HEK293 (cell line): ENCODE data around the gene TNFAIP1.

Experiments
- CTCF ChIA-PET: fragments of 350-600 bp; formaldehyde crosslinking; extraction: SDS; loops from one replicate; lab custom pipeline; 2021; ENCODE audit warnings: antibody characterized with exemption; lab: Yijun Ruan, JAX
- POLR2A ChIA-PET: fragments of 300-600 bp; formaldehyde crosslinking; extraction: SDS; loops from one replicate; lab custom pipeline; 2020; ENCODE audit warnings: antibody characterized with exemption, inconsistent platforms; lab: Yijun Ruan, JAX
- H3K27ac ChIP-seq: fragments of 200-500 bp; sonication (Bioruptor generic); 2 replicates; pipeline ENCODE4 v1.5.1; 2014; ENCODE audit warnings: low read depth, low read length, control low read depth, inconsistent platforms; ENCODE audit errors: extremely low read depth
- H3K36me3 ChIP-seq, 2 experiments: fragments of 200-500 bp in 1 of 2; sonication (Bioruptor generic) in 1 of 2; 1 replicate in 1 of 2; 2 replicates in 1 of 2; pipeline ENCODE4 v1.5.1; 2014 to 2017; ENCODE audit warnings: inconsistent platforms in 2 of 2, low read length in 2 of 2; ENCODE audit not compliant: control insufficient read depth in 2 of 2, insufficient read depth in 1 of 2
- H3K4me1 ChIP-seq: fragments of 200-500 bp; sonication (Bioruptor generic); 2 replicates; pipeline ENCODE4 v1.5.1; 2014; ENCODE audit warnings: mild to moderate bottlenecking, low read length, inconsistent platforms; ENCODE audit not compliant: control insufficient read depth, insufficient read depth
- H3K4me3 ChIP-seq: 2 replicates; pipeline ENCODE4 v1.5.1; 2011; ENCODE audit warnings: low read depth, mild to moderate bottlenecking, control low read depth, low read length, moderate library complexity
- H3K9me3 ChIP-seq: fragments of 200-500 bp; sonication (Bioruptor generic); 2 replicates; pipeline ENCODE4 v1.5.1; 2014; ENCODE audit warnings: low read depth, low read length, inconsistent platforms; ENCODE audit not compliant: control insufficient read depth, insufficient read depth
- EGR2 ChIP-seq: fragments of 450-650 bp; formaldehyde crosslinking; IDR thresholded peaks from 2 replicates; pipeline ENCODE4 v1.5.1; 2016; ENCODE audit warnings: low read depth, missing biosample characterization, missing genetic modification characterization
- KLF7 ChIP-seq: fragments of 450-650 bp; formaldehyde crosslinking; IDR thresholded peaks from 2 replicates; pipeline ENCODE4 v1.5.1; 2016; ENCODE audit warnings: missing biosample characterization, missing genetic modification characterization, borderline replicate concordance
- KLF9 ChIP-seq: fragments of 450-650 bp; formaldehyde crosslinking; IDR thresholded peaks from 2 replicates; pipeline ENCODE4 v1.5.1; 2016; ENCODE audit warnings: missing biosample characterization, missing genetic modification characterization, low read depth
- PBX3 ChIP-seq: sonication (generic); formaldehyde crosslinking; IDR thresholded peaks from 2 replicates; pipeline ENCODE4 v1.8.1; 2022; ENCODE audit warnings: mild to moderate bottlenecking, moderate library complexity, missing genetic modification reagents
- PRDM4 ChIP-seq: fragments of 450-650 bp; formaldehyde crosslinking; IDR thresholded peaks from 2 replicates; pipeline ENCODE4 v1.5.1; 2017; ENCODE audit warnings: missing biosample characterization, missing genetic modification characterization
- ZBTB48 ChIP-seq: fragments of 450-650 bp; formaldehyde crosslinking; IDR thresholded peaks from 2 replicates; pipeline ENCODE4 v1.5.1; 2016; ENCODE audit warnings: missing biosample characterization, missing genetic modification characterization
- ZFP69B ChIP-seq: fragments of 450-650 bp; formaldehyde crosslinking; IDR thresholded peaks from 2 replicates; pipeline ENCODE4 v1.5.1; 2016; ENCODE audit warnings: missing biosample characterization, missing genetic modification characterization
- ZNF112 ChIP-seq: fragments of 450-650 bp; formaldehyde crosslinking; IDR thresholded peaks from 2 replicates; pipeline ENCODE4 v1.5.0; 2017; ENCODE audit warnings: missing biosample characterization, missing genetic modification characterization
- ZNF121 ChIP-seq: fragments of 450-650 bp; formaldehyde crosslinking; IDR thresholded peaks from 2 replicates; pipeline ENCODE4 v1.5.1; 2016; ENCODE audit warnings: missing biosample characterization, missing genetic modification characterization
- ZNF157 ChIP-seq: fragments of 450-650 bp; formaldehyde crosslinking; IDR thresholded peaks from 2 replicates; pipeline ENCODE4 v1.5.1; 2016; ENCODE audit warnings: missing biosample characterization, missing genetic modification characterization
- ZNF302 ChIP-seq: fragments of 450-650 bp; formaldehyde crosslinking; IDR thresholded peaks from 2 replicates; pipeline ENCODE4 v1.5.1; 2016; ENCODE audit warnings: missing biosample characterization, missing genetic modification characterization, low read depth
- ZNF433 ChIP-seq: fragments of 450-650 bp; formaldehyde crosslinking; IDR thresholded peaks from 2 replicates; pipeline ENCODE4 v1.5.1; 2016; ENCODE audit warnings: missing biosample characterization, missing genetic modification characterization, low read depth
- ZNF473 ChIP-seq: fragments of 450-650 bp; formaldehyde crosslinking; IDR thresholded peaks from 2 replicates; pipeline ENCODE4 v1.5.1; 2017; ENCODE audit warnings: missing biosample characterization, missing genetic modification characterization
- ZNF510 ChIP-seq: fragments of 450-650 bp; formaldehyde crosslinking; IDR thresholded peaks from 2 replicates; pipeline ENCODE4 v1.5.1; 2018; ENCODE audit warnings: mild to moderate bottlenecking, missing genetic modification characterization, missing biosample characterization; ENCODE audit not compliant: insufficient replicate concordance
- ZNF561 ChIP-seq: fragments of 450-650 bp; IDR thresholded peaks from 2 replicates; pipeline ENCODE4 v1.5.1; 2018; ENCODE audit warnings: missing biosample characterization, missing genetic modification characterization, borderline replicate concordance
- ZNF626 ChIP-seq: fragments of 450-650 bp; sonication (Bioruptor Pico); formaldehyde crosslinking; IDR thresholded peaks from 2 replicates; pipeline ENCODE4 v1.5.1; 2018; ENCODE audit warnings: missing biosample characterization, missing genetic modification characterization, inconsistent platforms
- ZNF645 ChIP-seq: fragments of 450-650 bp; formaldehyde crosslinking; IDR thresholded peaks from 2 replicates; pipeline ENCODE4; 2016; ENCODE audit warnings: missing biosample characterization, missing genetic modification characterization
- TF ChIP-seq, protein P1 (sequence below): fragments of 450-650 bp; formaldehyde crosslinking; IDR thresholded peaks from 2 replicates; pipeline ENCODE4 v1.5.0; 2017; ENCODE audit warnings: missing biosample characterization, missing genetic modification characterization, borderline replicate concordance
- TF ChIP-seq, protein P2 (sequence below): fragments of 450-650 bp; formaldehyde crosslinking; IDR thresholded peaks from 2 replicates; pipeline ENCODE4 v1.5.1; 2017; ENCODE audit warnings: missing biosample characterization, mild to moderate bottlenecking, missing genetic modification characterization, moderate library complexity
- TF ChIP-seq, protein P3 (sequence below): fragments of 450-650 bp; formaldehyde crosslinking; IDR thresholded peaks from 2 replicates; pipeline ENCODE4 v1.5.1; 2016; ENCODE audit warnings: missing biosample characterization, missing genetic modification characterization

Gene TNFAIP1

GRCh38 chr17:28325211-28325610 is 10.3 kb upstream of the TNFAIP1 start:
- Histone ChIP-seq H3K36me3 (peaks cover 41 to 58% of the 10 kb centered on the region in 2 experiments), H3K9me3 (no peaks in the 10 kb centered on the region), H3K4me1 (peaks cover 11% of the 10 kb centered on the region; the same call in 1 of the 2 replicates), H3K4me3 (no peak overlapping the region), H3K27ac (no peak overlapping the region)
- ChIA-PET CTCF (interaction anchor here (1.6 kb wide), 1 partner anchor 10 kb away, joined by 8 read pairs; the partner anchor contains the start of genes IFT20 and TNFAIP1), POLR2A (interaction anchor here (2.5 kb wide), 1 partner anchor 10 kb away, joined by 17 read pairs; the partner anchor contains the start of genes IFT20 and TNFAIP1)
- TF ChIP-seq ZNF473 (no peak), ZNF112 (tag by site-specific recombination) (no peak), ZNF433 (no peak), ZNF121 (tag by site-specific recombination) (no peak), KLF7 (tag by site-specific recombination) (no peak), ZNF561 (tag by site-specific recombination) (no peak)
- TF ChIP-seq, protein P1, sequence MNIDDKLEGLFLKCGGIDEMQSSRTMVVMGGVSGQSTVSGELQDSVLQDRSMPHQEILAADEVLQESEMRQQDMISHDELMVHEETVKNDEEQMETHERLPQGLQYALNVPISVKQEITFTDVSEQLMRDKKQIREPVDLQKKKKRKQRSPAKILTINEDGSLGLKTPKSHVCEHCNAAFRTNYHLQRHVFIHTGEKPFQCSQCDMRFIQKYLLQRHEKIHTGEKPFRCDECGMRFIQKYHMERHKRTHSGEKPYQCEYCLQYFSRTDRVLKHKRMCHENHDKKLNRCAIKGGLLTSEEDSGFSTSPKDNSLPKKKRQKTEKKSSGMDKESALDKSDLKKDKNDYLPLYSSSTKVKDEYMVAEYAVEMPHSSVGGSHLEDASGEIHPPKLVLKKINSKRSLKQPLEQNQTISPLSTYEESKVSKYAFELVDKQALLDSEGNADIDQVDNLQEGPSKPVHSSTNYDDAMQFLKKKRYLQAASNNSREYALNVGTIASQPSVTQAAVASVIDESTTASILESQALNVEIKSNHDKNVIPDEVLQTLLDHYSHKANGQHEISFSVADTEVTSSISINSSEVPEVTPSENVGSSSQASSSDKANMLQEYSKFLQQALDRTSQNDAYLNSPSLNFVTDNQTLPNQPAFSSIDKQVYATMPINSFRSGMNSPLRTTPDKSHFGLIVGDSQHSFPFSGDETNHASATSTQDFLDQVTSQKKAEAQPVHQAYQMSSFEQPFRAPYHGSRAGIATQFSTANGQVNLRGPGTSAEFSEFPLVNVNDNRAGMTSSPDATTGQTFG (tag by site-specific recombination): no peak

DNA sequence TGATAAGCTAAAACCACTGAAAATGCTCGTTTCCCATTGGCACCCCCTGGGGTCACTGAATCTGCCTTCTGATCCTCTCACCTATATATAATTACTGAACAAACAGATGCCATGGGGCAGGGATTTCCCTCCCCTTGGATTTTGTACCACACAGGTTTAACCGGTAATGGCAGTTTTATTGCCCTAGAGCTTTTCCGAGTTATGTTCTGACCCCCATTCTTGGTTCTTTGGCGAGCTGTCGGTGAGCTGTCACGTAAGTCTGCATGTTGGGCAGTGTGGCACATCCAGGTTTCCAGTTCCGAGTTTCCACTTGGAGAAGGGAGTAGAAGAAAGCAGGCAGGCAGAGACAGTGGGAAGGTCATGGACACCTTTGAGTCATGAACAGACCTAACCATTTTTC is 9.4 kb upstream of the TNFAIP1 start:
- no peak overlapping the region for H3K27ac ChIP-seq
- no peaks in the 10 kb centered on the region for H3K9me3 ChIP-seq
- H3K4me3 ChIP-seq: no peak overlapping the region
- H3K36me3 ChIP-seq: peaks cover 41 to 60% of the 10 kb centered on the region in 2 experiments
- CTCF ChIA-PET: interaction anchor here (0.6 to 1.7 kb wide), 6 partner anchors 9 to 906 kb away, joined by 3 to 8 read pairs (median 3); partner anchors contain the start of genes IFT20 and TNFAIP1
- peaks cover 9% of the 10 kb centered on the region; the same call in 1 of the 2 replicates for H3K4me1 ChIP-seq
- no peak for TF ChIP-seq PRDM4 (tag by site-specific recombination)
- TF ChIP-seq ZNF645 (tag by site-specific recombination): no peak
- TF ChIP-seq, protein P2, sequence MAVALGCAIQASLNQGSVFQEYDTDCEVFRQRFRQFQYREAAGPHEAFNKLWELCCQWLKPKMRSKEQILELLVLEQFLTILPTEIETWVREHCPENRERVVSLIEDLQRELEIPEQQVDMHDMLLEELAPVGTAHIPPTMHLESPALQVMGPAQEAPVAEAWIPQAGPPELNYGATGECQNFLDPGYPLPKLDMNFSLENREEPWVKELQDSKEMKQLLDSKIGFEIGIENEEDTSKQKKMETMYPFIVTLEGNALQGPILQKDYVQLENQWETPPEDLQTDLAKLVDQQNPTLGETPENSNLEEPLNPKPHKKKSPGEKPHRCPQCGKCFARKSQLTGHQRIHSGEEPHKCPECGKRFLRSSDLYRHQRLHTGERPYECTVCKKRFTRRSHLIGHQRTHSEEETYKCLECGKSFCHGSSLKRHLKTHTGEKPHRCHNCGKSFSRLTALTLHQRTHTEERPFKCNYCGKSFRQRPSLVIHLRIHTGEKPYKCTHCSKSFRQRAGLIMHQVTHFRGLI: no peak
- TF ChIP-seq ZBTB48 (tag by site-specific recombination): no peak
- TF ChIP-seq KLF9 (tag by site-specific recombination): no peak
- no peak for TF ChIP-seq ZNF433
- no peak for TF ChIP-seq EGR2 (tag by site-specific recombination)
- no peak for TF ChIP-seq ZNF626
- TF ChIP-seq ZNF157: no peak
- no peak for TF ChIP-seq ZNF510 (tag by site-specific recombination)
- TF ChIP-seq ZNF302 (tag by site-specific recombination): no peak
- TF ChIP-seq, protein P3, sequence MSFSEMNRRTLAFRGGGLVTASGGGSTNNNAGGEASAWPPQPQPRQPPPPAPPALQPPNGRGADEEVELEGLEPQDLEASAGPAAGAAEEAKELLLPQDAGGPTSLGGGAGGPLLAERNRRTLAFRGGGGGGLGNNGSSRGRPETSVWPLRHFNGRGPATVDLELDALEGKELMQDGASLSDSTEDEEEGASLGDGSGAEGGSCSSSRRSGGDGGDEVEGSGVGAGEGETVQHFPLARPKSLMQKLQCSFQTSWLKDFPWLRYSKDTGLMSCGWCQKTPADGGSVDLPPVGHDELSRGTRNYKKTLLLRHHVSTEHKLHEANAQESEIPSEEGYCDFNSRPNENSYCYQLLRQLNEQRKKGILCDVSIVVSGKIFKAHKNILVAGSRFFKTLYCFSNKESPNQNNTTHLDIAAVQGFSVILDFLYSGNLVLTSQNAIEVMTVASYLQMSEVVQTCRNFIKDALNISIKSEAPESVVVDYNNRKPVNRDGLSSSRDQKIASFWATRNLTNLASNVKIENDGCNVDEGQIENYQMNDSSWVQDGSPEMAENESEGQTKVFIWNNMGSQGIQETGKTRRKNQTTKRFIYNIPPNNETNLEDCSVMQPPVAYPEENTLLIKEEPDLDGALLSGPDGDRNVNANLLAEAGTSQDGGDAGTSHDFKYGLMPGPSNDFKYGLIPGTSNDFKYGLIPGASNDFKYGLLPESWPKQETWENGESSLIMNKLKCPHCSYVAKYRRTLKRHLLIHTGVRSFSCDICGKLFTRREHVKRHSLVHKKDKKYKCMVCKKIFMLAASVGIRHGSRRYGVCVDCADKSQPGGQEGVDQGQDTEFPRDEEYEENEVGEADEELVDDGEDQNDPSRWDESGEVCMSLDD: no peak
- no peak for TF ChIP-seq PBX3 (CRISPR knock-in tag)
- TF ChIP-seq ZFP69B (tag by site-specific recombination): no peak
- POLR2A ChIA-PET: interaction anchor here (0.7 to 2.5 kb wide), 2 partner anchors 9 to 44 kb away, joined by 3 to 17 read pairs; partner anchors contain the start of genes IFT20 and TNFAIP1
